Lower leg skin (tissue), 4 donors: ENCODE measurements around the gene CEP112. TPM values are rescaled to one million over a fixed set of nuclear protein-coding genes. Genes with fewer than 3 reads are reported as not detected.

Experiments used
- DNase-seq, 2 donors: peaks; one replicate each; pipeline ENCODE4 v3.0.0-alpha.2; 2019; ENCODE audit warnings: low spot score in 2 of 2
- H3K4me3 ChIP-seq: fragments of 200-600 bp; sonication (generic); 2 replicates; pipeline ENCODE4 v1.5.1; 2017; ENCODE audit warnings: mild to moderate bottlenecking, low read depth; ENCODE audit not compliant: poor library complexity, severe bottlenecking
- CTCF ChIP-seq, 3 donors: fragments of 450-650 bp; IDR thresholded peaks; one replicate each; pipeline ENCODE4 v1.5.1; 2016; ENCODE audit warnings: antibody characterized with exemption in 3 of 3, mild to moderate bottlenecking in 3 of 3, moderate library complexity in 2 of 3
- POLR2A ChIP-seq, 2 donors: fragments of 450-650 bp; IDR thresholded peaks; one replicate each; pipeline ENCODE4 v1.6.1; 2016 to 2017; ENCODE audit warnings: antibody characterized with exemption in 2 of 2, mild to moderate bottlenecking in 1 of 2, moderate library complexity in 1 of 2
- WGBS, 2 donors: methylation state at CpG; one replicate each; pipeline ENCODE4 v1.1.5; 2018; 5-methylcytosine and 5-hydroxymethylcytosine counted together
- intact Hi-C: fragments of 100-400 bp; cut with DNase I; formaldehyde crosslinking; loops from one replicate; pipeline ENCODE4 v1.15.0; 2023; ENCODE audit warnings: low total_unique reads
- total RNA-seq, 4 donors: library from RNA; depleted of rRNA; stranded (reverse); fragments of >200 nt; gene quantifications; one replicate each; pipeline ENCODE4 v1.1.0, GENCODE V29; 2016

The CEP112 gene
- total RNA-seq, 4 donors from 2014 or later, result 1.6 to 7.6 (median 3.6) TPM

- intact Hi-C loops, result no loop called here
- WGBS, 2 donors, result 90 to 98% methylated on average over 1 of the region's 1 CpG
- no peak overlapping the region for H3K4me3 ChIP-seq
- DNase-seq, result no peak
- TF ChIP-seq CTCF (IDR thresholded peaks at IDR 0.05) (no peak), POLR2A (IDR thresholded peaks at IDR 0.05) (no peak)
These were observed 547.4 kb downstream of the CEP112 start for GRCh38 chr17:65644545-65644944.

- DNase-seq, result no peak
- TF ChIP-seq CTCF (IDR thresholded peaks at IDR 0.05), result no peak
- no peak for TF ChIP-seq POLR2A (IDR thresholded peaks at IDR 0.05)
- no peak overlapping the region for H3K4me3 ChIP-seq
- intact Hi-C loops, result no loop called here
- 55 to 63% methylated on average over 9 of the region's 9 CpGs for WGBS, 2 donors
These were observed 553.5 kb downstream of the CEP112 start for GRCh38 chr17:65638221-65638975.

DNA sequence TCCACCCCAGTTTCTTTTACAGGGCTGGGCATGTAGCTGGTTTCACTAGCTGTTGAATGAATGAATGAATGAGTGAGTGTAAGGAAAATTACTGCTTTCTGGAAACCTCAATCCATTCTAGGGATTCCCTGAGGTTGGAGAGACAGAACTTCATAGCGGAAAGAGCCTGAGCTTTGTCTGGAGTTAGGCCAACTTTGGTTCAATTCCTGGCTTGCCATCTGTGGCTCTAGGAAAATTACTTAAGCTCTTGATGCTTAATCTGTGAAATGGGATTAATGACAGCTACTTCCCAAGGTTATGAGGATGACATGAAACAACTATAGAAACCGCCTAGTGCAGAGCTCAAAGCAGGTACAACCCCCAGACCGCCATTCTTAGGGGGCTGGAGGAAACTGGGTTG lies 554.1 kb downstream of the CEP112 start:
- intact Hi-C loops, result no loop called here
- DNase-seq, result no peak
- H3K4me3 ChIP-seq, result no peak overlapping the region
- WGBS, 2 donors, result 91 to 92% methylated on average over 3 of the region's 3 CpGs
- TF ChIP-seq POLR2A (IDR thresholded peaks at IDR 0.05) (no peak), CTCF (IDR thresholded peaks at IDR 0.05) (no peak)

DNA sequence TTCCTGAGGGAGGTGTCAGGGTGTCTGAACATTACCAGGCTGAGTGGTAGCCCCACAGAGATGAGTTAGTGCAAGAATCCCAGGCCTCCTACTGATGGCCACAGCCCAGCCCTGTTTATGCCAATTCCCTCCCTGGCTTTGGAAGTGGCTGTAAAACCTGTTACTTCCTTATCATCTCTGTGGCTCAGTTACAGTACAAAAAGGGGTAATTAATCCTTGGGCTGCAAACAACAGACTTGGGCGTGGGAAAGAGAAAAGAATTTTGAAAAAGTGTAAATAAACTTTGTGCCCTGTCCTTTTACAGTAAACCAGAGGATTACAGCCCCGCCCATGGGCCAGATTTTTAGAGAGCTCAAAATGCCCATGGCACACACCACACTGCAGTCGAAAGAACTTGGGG lies 557.4 kb downstream of the CEP112 start:
- TF ChIP-seq CTCF (IDR thresholded peaks at IDR 0.05), result no peak
- TF ChIP-seq POLR2A (IDR thresholded peaks at IDR 0.05), result no peak
- WGBS, 2 donors, result 73 to 80% methylated on average over 3 of the region's 3 CpGs
- intact Hi-C loops, result no loop called here
- no peak overlapping the region for H3K4me3 ChIP-seq
- DNase-seq, result no peak

DNA sequence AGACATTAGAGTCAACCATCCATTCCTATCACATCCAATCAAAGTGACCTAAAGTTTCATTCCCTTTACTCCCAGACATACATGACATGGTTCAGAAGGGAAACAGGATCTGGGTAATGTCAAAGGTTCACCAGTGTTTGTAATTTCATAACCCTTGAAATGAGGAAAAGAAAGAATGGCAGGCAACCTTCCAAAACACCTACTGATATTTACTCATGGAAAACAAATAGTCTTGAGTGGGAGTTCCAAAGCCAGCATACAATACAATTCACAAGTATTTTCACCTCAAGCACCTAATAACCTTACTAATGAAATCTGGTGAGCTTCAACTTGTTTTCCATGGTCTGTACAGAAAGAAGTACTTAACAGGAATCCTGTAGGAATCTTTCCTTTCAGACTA lies 557.9 kb downstream of the CEP112 start:
- H3K4me3 ChIP-seq, result no peak overlapping the region
- DNase-seq, result no peak
- intact Hi-C loops, result no loop called here
- TF ChIP-seq POLR2A (IDR thresholded peaks at IDR 0.05), result no peak
- TF ChIP-seq CTCF (IDR thresholded peaks at IDR 0.05), result no peak
